Stimulated activated memory B cell treated with anti-CD40 and anti-IgM and Interleukin-4, amounts not matched to agents 10 μg/mL and 1 μg/mL and 100 μg/mL, for 72 hours (primary cell): ENCODE data around the gene ARHGAP26.
A peak's percentile ranks its signal among the peaks of the same experiment; 100 is the strongest.

ENCODE experiments used
- ATAC-seq: fragments of 150-1000 bp; cut with Tn5 transposase; 2 replicates; pipeline ENCODE4 v1.10.0; 2021
- H3K27ac Mint-ChIP-seq: one replicate; pipeline ENCODE4 v1.8.0; 2022; ENCODE audit warnings: mild to moderate bottlenecking, mixed read lengths
- H3K27me3 Mint-ChIP-seq: one replicate; pipeline ENCODE4 v1.8.0; 2022; ENCODE audit warnings: mixed read lengths
- H3K36me3 Mint-ChIP-seq: one replicate; pipeline ENCODE4 v1.8.0; 2022; ENCODE audit warnings: mixed read lengths
- H3K4me1 Mint-ChIP-seq: one replicate; pipeline ENCODE4 v1.8.0; 2022; ENCODE audit warnings: mixed read lengths
- H3K4me3 Mint-ChIP-seq: one replicate; pipeline ENCODE4 v1.8.0; 2022; ENCODE audit warnings: mild to moderate bottlenecking, moderate library complexity, mixed read lengths
- H3K9me3 Mint-ChIP-seq: one replicate; pipeline ENCODE4 v1.8.0; 2022; ENCODE audit warnings: mixed read lengths

ARHGAP26 gene

DNA sequence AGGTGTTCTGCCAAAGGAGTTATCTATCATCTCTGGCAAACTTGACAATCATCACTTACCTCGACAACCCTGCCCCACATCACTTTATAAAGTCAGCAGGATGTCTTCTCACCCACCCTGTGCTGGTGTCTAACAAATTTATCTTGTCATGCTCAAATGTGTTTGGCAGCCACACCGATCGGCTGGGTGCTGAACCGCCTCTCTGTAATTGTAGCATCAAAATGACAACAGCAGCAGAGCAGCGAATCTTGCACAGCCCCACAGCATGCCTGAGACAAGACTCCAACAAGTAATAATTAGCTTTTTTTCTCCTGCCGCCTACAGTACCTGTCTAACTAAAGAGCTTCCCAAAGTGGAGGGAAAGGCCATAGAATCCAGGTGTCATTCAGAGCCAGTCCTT lies 457.1 kb downstream of the ARHGAP26 start:
- no peaks in the 10 kb centered on the region for H3K36me3 Mint-ChIP-seq
- no peak for ATAC-seq
- H3K4me1 Mint-ChIP-seq = peaks cover 31% of the 10 kb centered on the region
- no peak overlapping the region for H3K4me3 Mint-ChIP-seq
- H3K27ac Mint-ChIP-seq = no peak overlapping the region
- H3K27me3 Mint-ChIP-seq = peaks cover 13% of the 10 kb centered on the region
- H3K9me3 Mint-ChIP-seq = no peaks in the 10 kb centered on the region

DNA sequence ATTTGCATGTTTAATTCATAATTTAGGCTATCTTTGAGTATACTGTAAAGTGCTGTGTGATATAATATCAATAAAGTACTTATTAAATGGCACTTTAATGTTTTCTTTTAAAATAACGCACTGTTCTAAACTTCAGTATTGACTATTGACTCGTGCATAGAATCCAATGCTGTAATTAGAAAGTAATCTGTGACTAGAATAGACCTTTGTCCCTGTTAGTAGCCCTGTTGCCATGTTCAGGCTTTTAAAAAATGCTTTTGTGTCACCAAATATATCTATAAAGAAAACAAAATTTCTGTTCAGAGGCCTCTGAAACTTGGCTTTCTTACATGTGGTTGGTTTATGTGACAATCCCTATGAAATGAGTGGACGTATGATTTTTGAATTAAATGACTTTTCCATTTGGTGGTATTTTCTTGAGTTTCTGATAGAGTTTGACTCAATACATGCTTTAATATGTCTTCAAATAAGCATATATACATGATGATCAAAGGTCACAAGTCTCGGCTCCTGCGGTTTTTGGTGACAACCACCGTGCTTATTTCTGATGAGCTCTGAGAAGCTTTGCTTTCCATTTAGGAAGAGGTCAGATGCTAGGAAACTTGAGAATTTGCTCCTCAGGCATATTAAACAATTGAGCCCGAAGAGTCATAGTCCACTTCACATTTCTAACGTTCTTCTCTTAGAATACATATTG lies 458.6 kb downstream of the ARHGAP26 start:
- H3K9me3 Mint-ChIP-seq = no peaks in the 10 kb centered on the region
- H3K27me3 Mint-ChIP-seq = peaks cover 13% of the 10 kb centered on the region
- H3K4me3 Mint-ChIP-seq = no peak overlapping the region
- H3K36me3 Mint-ChIP-seq = no peaks in the 10 kb centered on the region
- no peak overlapping the region for H3K27ac Mint-ChIP-seq
- ATAC-seq = no peak
- H3K4me1 Mint-ChIP-seq = peaks cover 18% of the 10 kb centered on the region

DNA sequence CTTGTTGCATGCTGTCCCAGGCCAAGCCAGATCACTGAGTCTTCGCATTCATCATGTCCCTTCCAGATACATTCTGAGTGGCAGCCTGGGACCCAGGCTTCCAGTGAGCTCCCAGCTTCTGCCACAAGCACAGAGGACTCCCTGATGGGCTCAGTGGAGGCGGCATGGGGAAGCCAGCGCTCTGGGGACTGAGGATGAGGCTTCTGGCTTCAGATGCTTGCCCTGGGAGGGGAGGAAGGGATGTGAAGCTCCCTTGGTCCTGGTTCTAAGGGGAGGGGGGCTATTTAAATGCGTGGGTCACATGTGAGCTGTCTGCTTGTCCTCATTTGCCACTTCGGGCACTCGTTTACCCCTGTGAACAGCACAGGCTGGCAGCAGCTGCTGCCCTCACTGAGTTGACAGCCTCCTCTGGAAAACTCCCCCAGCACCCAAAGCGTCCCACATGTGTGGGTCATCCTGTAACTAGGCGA lies 459.3 kb downstream of the ARHGAP26 start:
- H3K4me3 Mint-ChIP-seq = no peak overlapping the region

DNA sequence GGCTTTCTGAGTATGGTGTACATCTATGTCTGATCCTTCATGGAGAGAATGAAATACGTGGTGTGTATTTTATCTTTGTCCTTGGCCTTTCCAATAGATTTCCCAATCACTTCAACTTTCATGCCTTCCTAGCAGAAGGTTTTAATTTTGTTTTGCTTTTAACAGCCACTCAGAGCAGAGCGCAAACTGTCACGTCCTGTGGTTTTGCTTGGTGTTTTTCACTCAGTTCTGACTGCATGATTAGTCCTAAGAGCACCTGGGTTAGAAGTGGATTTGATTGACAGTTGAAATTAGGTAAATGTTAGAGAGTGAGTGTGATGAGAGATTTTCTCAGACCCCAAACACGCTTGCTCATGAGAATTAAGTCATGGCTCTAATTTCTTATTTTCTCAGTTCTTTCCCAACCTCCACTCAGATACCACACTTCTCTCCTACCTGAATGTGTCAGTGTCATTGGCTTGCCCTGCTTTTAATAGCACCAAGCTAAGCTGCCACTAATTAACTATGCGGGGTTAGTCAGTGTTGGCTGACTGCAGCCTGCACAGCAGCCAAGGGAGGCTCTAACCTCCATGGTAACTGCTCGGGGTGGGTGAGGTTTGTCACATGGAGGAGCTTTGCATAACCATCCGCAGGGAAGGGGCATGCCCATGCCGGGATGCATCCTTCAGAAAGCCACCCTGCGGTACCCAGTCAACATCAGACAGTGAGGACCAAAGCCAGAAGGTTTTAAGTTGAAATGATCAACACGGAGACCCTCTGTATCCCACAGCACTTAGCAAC lies 459.9 kb downstream of the ARHGAP26 start:
- no peak overlapping the region for H3K27ac Mint-ChIP-seq
- H3K27me3 Mint-ChIP-seq = peaks cover 13% of the 10 kb centered on the region
- H3K4me3 Mint-ChIP-seq = peak overlapping the region; percentile 39
- no peaks in the 10 kb centered on the region for H3K9me3 Mint-ChIP-seq
- H3K4me1 Mint-ChIP-seq = peaks cover 18% of the 10 kb centered on the region
- peak; percentile 74 for ATAC-seq
- no peaks in the 10 kb centered on the region for H3K36me3 Mint-ChIP-seq

More for the DNA sequence above, 459.3 kb downstream of the ARHGAP26 start:
- peak; percentile 46 for ATAC-seq
- H3K27ac Mint-ChIP-seq = no peak overlapping the region
- H3K27me3 Mint-ChIP-seq = peaks cover 13% of the 10 kb centered on the region
- no peaks in the 10 kb centered on the region for H3K36me3 Mint-ChIP-seq
- peaks cover 18% of the 10 kb centered on the region for H3K4me1 Mint-ChIP-seq
- no peaks in the 10 kb centered on the region for H3K9me3 Mint-ChIP-seq

DNA sequence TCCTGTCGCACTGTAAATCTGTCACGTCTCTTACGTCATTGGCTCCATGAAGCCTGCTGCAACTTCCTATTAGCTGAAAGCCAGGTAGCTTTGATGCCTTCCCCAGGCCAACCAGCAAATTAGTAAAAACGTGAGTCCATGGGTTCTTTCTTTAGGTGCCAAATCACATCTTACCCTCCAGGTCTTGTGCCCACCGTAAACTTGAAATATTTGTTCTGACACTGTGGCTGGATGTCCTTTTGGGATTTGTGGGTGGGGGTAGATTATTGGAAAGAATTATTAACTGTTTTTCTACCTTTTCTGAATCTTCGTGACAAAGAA lies 460.5 kb downstream of the ARHGAP26 start:
- H3K4me1 Mint-ChIP-seq = peaks cover 18% of the 10 kb centered on the region
- H3K27me3 Mint-ChIP-seq = peaks cover 13% of the 10 kb centered on the region
- H3K27ac Mint-ChIP-seq = no peak overlapping the region
- no peaks in the 10 kb centered on the region for H3K9me3 Mint-ChIP-seq
- no peak for ATAC-seq
- H3K4me3 Mint-ChIP-seq = no peak overlapping the region
- H3K36me3 Mint-ChIP-seq = no peaks in the 10 kb centered on the region

DNA sequence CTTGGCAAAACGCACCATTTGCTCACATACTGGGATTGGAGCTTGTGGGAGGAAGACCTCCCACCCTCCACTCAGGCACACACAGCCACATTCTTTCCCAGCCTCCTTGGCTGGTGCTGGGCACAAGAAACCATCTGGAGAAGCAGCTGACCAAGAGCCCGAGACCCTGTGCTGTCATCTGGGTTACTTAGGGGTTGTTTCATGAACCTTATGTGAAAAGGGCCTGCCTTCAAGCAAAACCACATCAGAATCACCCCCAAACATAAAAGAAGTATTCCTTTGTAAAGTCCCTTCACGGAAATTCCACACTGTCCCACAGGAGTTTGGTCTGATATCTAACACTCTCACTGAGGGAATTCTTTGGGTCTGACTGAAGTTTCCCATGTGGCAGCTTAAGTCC lies 461.2 kb downstream of the ARHGAP26 start:
- peaks cover 13% of the 10 kb centered on the region for H3K27me3 Mint-ChIP-seq
- H3K4me1 Mint-ChIP-seq = peaks cover 18% of the 10 kb centered on the region
- H3K9me3 Mint-ChIP-seq = no peaks in the 10 kb centered on the region
- H3K36me3 Mint-ChIP-seq = no peaks in the 10 kb centered on the region
- no peak overlapping the region for H3K4me3 Mint-ChIP-seq
- no peak overlapping the region for H3K27ac Mint-ChIP-seq
- ATAC-seq = no peak

DNA sequence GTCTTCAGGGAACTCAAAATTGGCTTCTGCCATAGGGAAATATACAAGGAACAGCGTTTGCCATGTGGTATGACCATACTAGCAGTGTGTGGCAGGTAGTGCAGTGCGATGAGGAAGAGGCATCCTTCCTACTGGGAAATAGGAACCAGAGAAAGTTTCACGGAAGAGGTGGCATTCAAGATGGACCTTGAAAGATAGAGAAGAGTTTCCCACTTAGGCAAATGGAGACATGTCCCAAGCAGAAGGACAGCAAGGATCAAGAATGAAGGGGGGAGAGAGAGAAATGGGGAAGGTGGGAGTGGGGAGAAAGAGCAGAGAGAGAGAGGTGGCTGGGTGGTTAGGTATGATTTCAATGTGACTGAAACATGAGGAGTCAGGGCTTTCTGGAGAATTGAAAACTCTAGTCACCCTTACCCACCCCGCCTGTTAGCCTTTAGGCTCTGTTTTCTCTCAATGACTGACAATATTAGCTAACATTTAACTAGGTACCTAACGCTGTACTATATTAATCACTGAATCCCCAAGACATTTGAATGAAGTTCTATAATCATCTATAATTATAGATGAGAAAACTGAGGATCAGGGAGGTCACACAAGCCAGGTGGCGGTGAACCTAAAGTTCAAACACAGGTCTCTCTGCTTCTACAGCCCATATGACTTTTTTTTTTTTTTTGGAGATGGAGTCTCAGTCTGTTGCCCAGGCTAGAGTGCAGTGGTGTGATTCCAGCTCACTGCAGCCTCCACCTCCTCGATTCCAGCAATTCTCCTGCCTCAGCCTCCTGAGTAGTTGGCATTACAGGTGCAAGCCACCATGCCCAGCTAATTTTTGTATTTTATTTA lies 462.0 kb downstream of the ARHGAP26 start:
- Mint-ChIP-seq H3K36me3 (no peaks in the 10 kb centered on the region), H3K4me1 (peaks cover 18% of the 10 kb centered on the region), H3K27me3 (peaks cover 13% of the 10 kb centered on the region), H3K27ac (no peak overlapping the region), H3K4me3 (no peak overlapping the region), H3K9me3 (no peaks in the 10 kb centered on the region)
- no peak for ATAC-seq

DNA sequence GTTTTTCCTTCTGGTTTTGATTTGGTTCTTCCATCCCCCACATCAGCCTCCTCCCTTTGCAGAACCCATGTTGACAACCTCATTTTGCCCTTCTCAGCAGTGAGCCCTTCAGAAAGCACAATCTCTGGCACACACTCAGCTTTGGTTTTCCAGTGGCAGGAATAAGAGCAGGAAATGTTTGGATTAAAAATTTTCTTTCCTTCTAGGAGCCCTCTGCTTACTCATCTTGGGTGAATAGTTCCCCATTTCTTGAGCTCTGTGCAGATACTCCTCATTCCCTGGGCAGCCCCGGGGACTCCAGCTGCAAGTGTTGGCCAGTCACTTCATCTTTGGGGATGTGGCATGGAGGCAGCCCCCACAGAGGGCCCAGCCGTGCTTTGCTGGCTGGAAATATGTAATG lies 462.9 kb downstream of the ARHGAP26 start:
- Mint-ChIP-seq H3K4me3 (no peak overlapping the region), H3K27me3 (peaks cover 13% of the 10 kb centered on the region), H3K27ac (no peak overlapping the region), H3K36me3 (no peaks in the 10 kb centered on the region), H3K9me3 (no peaks in the 10 kb centered on the region), H3K4me1 (peaks cover 18% of the 10 kb centered on the region)
- no peak for ATAC-seq

DNA sequence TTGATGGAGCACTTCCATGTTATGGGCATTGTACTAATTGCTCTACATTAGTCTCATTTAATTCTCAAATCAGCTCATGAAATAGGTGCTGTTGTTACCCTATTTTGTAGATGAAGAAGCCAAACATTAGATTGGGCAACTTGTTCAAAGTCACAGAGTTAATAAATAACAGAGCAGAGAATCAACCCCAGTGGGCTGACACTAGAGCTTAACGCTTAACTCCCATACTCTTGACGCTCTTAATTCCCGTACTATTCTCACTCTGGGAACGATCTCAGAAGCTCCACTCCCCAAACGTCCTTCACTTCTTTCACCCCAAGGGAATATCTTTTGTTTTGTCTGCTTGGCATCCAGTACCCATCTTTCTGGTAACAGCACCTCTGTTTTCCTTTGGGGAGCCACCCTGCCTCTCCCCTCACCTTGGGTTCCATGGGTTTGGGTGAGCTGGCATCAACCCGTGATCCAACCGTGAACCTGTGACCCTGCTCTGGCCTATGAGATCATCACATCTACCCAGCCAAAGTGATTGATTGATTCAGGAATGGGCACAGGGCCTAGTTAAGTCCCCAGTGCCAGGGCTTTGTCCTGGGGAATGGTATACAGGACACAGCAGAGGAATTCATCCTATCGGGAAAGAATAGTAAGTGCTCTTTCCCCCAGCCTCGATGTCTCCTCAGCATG lies 464.1 kb downstream of the ARHGAP26 start:
- H3K36me3 Mint-ChIP-seq = no peaks in the 10 kb centered on the region
- no peak overlapping the region for H3K4me3 Mint-ChIP-seq
- H3K27ac Mint-ChIP-seq = no peak overlapping the region
- H3K4me1 Mint-ChIP-seq = peaks cover 18% of the 10 kb centered on the region
- ATAC-seq = no peak
- no peaks in the 10 kb centered on the region for H3K9me3 Mint-ChIP-seq
- H3K27me3 Mint-ChIP-seq = peaks cover 13% of the 10 kb centered on the region

DNA sequence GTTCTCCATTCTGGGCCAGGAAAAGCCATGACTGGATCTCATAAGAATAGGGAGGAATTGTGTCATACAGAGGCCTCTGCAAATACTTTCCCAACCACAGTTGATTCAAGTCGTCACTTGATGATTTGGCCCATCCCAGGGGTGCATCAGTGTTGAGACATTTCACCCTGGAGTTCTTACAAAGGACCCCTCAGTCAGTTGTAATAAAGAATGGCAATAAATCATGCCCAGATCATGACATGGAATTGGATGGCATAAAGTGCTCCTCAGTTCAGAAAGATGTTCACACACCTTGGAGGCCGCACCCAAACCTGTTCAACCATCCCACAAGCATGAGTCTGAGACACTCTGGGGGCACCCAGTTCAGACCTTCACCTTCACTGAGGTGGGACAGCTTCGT lies 465.2 kb downstream of the ARHGAP26 start:
- H3K27me3 Mint-ChIP-seq = peaks cover 13% of the 10 kb centered on the region
- H3K27ac Mint-ChIP-seq = no peak overlapping the region
- H3K36me3 Mint-ChIP-seq = no peaks in the 10 kb centered on the region
- no peaks in the 10 kb centered on the region for H3K9me3 Mint-ChIP-seq
- peaks cover 6% of the 10 kb centered on the region for H3K4me1 Mint-ChIP-seq
- H3K4me3 Mint-ChIP-seq = no peak overlapping the region
- ATAC-seq = no peak

DNA sequence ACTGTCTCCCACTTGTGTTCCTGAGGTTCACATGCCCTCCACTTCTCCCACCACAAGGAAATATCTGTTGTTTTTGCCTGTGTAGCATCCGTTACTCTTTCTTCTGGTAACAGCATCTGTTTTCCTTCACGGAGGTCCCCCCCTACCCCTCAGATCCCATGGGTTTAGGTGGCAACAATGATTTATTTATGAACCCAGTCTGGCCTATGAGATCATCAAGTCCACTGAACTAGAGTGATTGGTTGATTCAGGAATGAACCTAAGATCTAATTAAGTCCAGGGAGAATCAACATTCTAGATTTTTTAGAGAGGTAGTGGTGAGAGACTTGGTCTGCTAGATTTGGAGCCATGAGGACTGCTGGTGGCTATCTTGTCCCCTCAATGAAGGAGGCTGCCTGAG lies 466.5 kb downstream of the ARHGAP26 start:
- no peak for ATAC-seq
- Mint-ChIP-seq H3K4me1 (no peaks in the 10 kb centered on the region), H3K27ac (no peak overlapping the region), H3K27me3 (peaks cover 2% of the 10 kb centered on the region), H3K9me3 (no peaks in the 10 kb centered on the region), H3K4me3 (no peak overlapping the region), H3K36me3 (no peaks in the 10 kb centered on the region)

DNA sequence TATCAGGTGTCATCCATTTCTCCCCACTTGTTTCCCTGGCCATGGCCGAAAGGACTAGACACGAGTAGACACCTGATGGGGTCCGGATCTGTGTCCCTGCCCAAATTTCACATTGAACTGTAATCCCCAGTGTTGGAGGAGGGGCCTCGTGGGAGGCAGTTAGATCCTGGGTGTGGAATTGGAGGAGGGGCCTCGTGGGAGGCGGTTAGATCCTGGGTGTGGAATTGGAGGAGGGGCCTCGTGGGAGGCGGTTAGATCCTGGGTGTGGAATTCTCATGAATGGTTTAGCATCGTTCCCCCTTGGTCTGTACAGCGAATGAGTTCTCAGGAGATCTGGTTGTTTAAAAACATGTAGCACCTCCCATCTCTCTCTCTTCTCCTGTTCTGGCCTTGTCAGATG lies 467.5 kb downstream of the ARHGAP26 start:
- Mint-ChIP-seq H3K4me3 (no peak overlapping the region), H3K27me3 (no peaks in the 10 kb centered on the region), H3K9me3 (no peaks in the 10 kb centered on the region), H3K36me3 (no peaks in the 10 kb centered on the region), H3K27ac (no peak overlapping the region), H3K4me1 (no peaks in the 10 kb centered on the region)
- ATAC-seq = no peak

DNA sequence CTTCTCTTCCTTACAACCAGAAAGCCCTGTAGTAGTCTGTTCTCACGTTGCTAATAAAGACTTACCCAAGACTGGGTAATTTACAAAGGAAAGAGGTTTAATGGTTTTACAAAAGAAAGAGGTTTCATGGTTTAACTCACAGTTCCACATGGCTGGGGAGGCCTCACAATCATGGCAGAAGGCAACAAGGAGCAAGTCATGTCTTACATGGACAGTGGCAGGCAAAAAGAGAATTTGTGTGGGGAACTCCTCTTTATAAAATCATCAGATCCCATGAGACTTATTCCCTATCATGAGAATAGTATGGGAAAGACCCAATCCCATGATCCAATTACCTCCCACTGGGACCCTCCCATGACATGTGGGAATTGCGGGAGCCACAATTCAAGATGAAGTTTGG lies 468.4 kb downstream of the ARHGAP26 start:
- no peaks in the 10 kb centered on the region for H3K4me1 Mint-ChIP-seq
- H3K27ac Mint-ChIP-seq = no peak overlapping the region
- no peaks in the 10 kb centered on the region for H3K27me3 Mint-ChIP-seq
- H3K9me3 Mint-ChIP-seq = no peaks in the 10 kb centered on the region
- H3K4me3 Mint-ChIP-seq = no peak overlapping the region
- no peak for ATAC-seq
- H3K36me3 Mint-ChIP-seq = no peaks in the 10 kb centered on the region

DNA sequence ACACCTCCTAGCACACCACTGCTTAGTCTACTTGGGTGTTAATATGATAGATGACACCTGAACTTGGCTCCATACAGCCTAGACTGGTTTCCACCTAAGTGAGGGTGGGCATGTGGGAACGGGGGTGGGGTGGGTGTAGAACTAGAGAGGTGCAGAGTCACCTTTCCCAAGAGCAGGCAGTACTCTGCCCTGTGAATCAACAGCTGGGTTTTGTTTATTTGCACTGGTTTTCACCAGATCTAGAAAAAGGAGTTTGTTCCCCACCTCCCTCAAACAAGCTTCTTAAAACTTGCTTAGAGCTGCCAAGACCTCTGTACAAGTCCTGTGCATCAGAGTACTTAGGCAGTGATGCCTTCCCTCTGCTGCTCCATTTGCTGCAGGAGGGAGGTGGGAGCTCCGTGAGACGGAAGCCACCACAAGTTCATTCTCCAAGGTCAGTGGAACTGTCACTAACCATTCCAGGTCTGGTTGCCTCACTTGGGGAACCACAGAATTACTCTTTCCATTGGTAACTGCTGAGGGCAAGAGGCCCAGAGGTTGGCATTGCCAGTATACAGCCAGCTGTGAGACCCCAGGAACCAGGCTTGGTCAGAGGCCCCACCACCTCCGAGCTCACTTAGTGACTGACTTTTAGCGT lies 469.8 kb downstream of the ARHGAP26 start:
- no peak for ATAC-seq
- Mint-ChIP-seq H3K4me1 (no peaks in the 10 kb centered on the region), H3K4me3 (no peak overlapping the region), H3K9me3 (no peaks in the 10 kb centered on the region), H3K27ac (no peak overlapping the region), H3K27me3 (no peaks in the 10 kb centered on the region), H3K36me3 (no peaks in the 10 kb centered on the region)

DNA sequence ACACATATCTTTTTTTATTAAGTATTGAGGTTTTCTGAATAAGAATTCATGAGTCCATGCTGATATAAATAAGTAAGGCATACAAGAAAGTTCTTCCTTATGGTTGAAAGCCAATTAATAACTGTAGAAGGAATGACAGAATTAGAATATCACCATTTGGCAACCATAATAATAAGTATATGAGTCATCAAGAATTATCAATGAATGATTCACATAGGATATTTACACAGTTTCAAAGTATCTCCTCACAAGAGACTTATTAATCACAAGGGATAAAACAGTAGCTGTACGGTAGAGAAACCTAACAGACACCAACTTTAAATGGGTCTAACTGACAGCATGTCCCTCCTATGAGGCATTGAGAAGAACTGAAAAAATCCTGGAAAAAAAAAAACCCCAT lies 471.7 kb downstream of the ARHGAP26 start:
- no peak overlapping the region for H3K4me3 Mint-ChIP-seq
- no peak overlapping the region for H3K27ac Mint-ChIP-seq
- H3K9me3 Mint-ChIP-seq = no peaks in the 10 kb centered on the region
- H3K4me1 Mint-ChIP-seq = no peaks in the 10 kb centered on the region
- no peak for ATAC-seq
- H3K36me3 Mint-ChIP-seq = no peaks in the 10 kb centered on the region
- H3K27me3 Mint-ChIP-seq = no peaks in the 10 kb centered on the region
